Right cardiac atrium (tissue), 5 donors: ENCODE data around the gene LGI4. TPM values are rescaled to one million over a fixed set of nuclear protein-coding genes. Genes with fewer than 3 reads are reported as not detected.

Experiments used
- ATAC-seq, 2 donors: fragments of 200-7000 bp; cut with Tn5 transposase; one replicate each; pipeline versions ENCODE4 v1.8.0 to v1.9.1; 2020; ENCODE audit warnings: moderate library complexity in 2 of 2, mild to moderate bottlenecking in 1 of 2
- DNase-seq, 3 donors: peaks; one replicate each; pipeline ENCODE4 v3.0.0-alpha.2; 2020
- H3K27ac ChIP-seq: one replicate; pipeline ENCODE4 v1.5.1; 2013; ENCODE audit warnings: mild to moderate bottlenecking, low read length, control low read depth, moderate library complexity
- H3K27me3 ChIP-seq: one replicate; pipeline ENCODE4 v1.6.1; 2013; ENCODE audit not compliant: control insufficient read depth, insufficient read depth
- H3K4me1 ChIP-seq: one replicate; pipeline ENCODE4 v1.6.1; 2013; ENCODE audit warnings: low read length; ENCODE audit not compliant: control insufficient read depth, insufficient read depth
- H3K4me3 ChIP-seq: one replicate; pipeline ENCODE4 v1.5.1; 2013; ENCODE audit warnings: low read length, control low read depth
- H3K9me3 ChIP-seq: one replicate; pipeline ENCODE4 v1.6.1; 2013; ENCODE audit warnings: low read length; ENCODE audit not compliant: control insufficient read depth
- WGBS: extraction: QIAGEN DNeasy Blood & Tissue Kit; methylation state at CpG from one replicate; pipeline ENCODE4 v1.1.7; 2013; 5-methylcytosine and 5-hydroxymethylcytosine counted together
- intact Hi-C, 4 donors: fragments of 100-400 bp; cut with DNase I; formaldehyde crosslinking; loops; one replicate each; pipeline versions ENCODE4 v1.11.0 to v1.14.0; 2022 to 2023
- polyA plus RNA-seq: library from polyadenylated mRNA; stranded (reverse); fragments of 200-250 nt; gene quantifications from one replicate; pipeline ENCODE4 v1.2.3, GENCODE V29; 2013
- total RNA-seq, 4 donors: library from RNA; stranded (reverse); fragmentation: NEBNext Ultra II Directional; extraction: Animal tissue kit (Norgen Biotek cat#: 25700); gene quantifications; one replicate each; pipeline ENCODE4 v1.2.1, GENCODE V29; 2021
- donor health status: healthy with polysubstance abuse.
- donor health status: DM: no; HTN: yes; CAD: no.
- donor health status: DM: no; HTN: no; CAD: no.
- donor health status: DM: no; HTN: yes; CAD: no; lungs with severe emphysema.
- donor health status: DM: yes; HTN: yes; CAD: no.

Gene LGI4
- total and polyA plus RNA-seq, 5 donors, result 25.0 to 40.9 (median 35.6) TPM

GRCh38 chr19:35119578-35120155 lies 15.2 kb downstream of the LGI4 start:
- intact Hi-C loops, result no loop called here
- DNase-seq, result peak in 2 of 3 donors; percentile 19 to 29
- no peak overlapping the region for H3K4me3 ChIP-seq
- 67% methylated on average over 9 of the region's 9 CpGs for WGBS
- no peaks in the 10 kb centered on the region for H3K9me3 ChIP-seq
- no peak for ATAC-seq
- no peaks in the 10 kb centered on the region for H3K27me3 ChIP-seq
- peaks cover 4% of the 10 kb centered on the region for H3K4me1 ChIP-seq
- H3K27ac ChIP-seq, result no peak overlapping the region

GRCh38 chr19:35119091-35119490 lies 15.8 kb downstream of the LGI4 start:
- H3K4me1 ChIP-seq, result peaks cover 4% of the 10 kb centered on the region
- DNase-seq (peak in 2 of 3 donors; percentile 26 to 57), ATAC-seq (no peak)
- no peaks in the 10 kb centered on the region for H3K9me3 ChIP-seq
- peak overlapping the region; percentile 19 for H3K27ac ChIP-seq
- intact Hi-C loops, result no loop called here
- no peak overlapping the region for H3K4me3 ChIP-seq
- H3K27me3 ChIP-seq, result no peaks in the 10 kb centered on the region
- 55% methylated on average over 14 of the region's 14 CpGs for WGBS

- WGBS, result 76% methylated on average over 13 of the region's 13 CpGs
- Histone ChIP-seq H3K27ac (no peak overlapping the region), H3K4me1 (peaks cover under 1% of the 10 kb centered on the region), H3K4me3 (no peak overlapping the region), H3K9me3 (no peaks in the 10 kb centered on the region), H3K27me3 (no peaks in the 10 kb centered on the region)
- DNase-seq (peak in 2 of 3 donors; percentile 44 to 45), ATAC-seq (peak in 1 of 2 donors; percentile 6)
- intact Hi-C loops, result no loop called here
Observed at GRCh38 chr19:35118268-35119020, 16.4 kb downstream of the LGI4 start.

GRCh38 chr19:35117799-35118198 lies 17.1 kb downstream of the LGI4 start:
- ATAC-seq (no peak), DNase-seq (peak in 2 of 3 donors; percentile 27 to 37)
- H3K9me3 ChIP-seq, result no peaks in the 10 kb centered on the region
- no peaks in the 10 kb centered on the region for H3K27me3 ChIP-seq
- no peaks in the 10 kb centered on the region for H3K4me1 ChIP-seq
- intact Hi-C loops, result no loop called here
- H3K27ac ChIP-seq, result no peak overlapping the region
- no peak overlapping the region for H3K4me3 ChIP-seq
- WGBS, result 73% methylated on average over 11 of the region's 11 CpGs

GRCh38 chr19:35117116-35117515 lies 17.7 kb downstream of the LGI4 start:
- no peak overlapping the region for H3K27ac ChIP-seq
- no peak overlapping the region for H3K4me3 ChIP-seq
- intact Hi-C loops, result no loop called here
- no peaks in the 10 kb centered on the region for H3K4me1 ChIP-seq
- no peaks in the 10 kb centered on the region for H3K27me3 ChIP-seq
- DNase-seq (peak in 2 of 3 donors; percentile 3 to 13), ATAC-seq (no peak)
- WGBS, result 54% methylated on average over 8 of the region's 8 CpGs
- H3K9me3 ChIP-seq, result no peaks in the 10 kb centered on the region

GRCh38 chr19:35116072-35116801 lies 18.6 kb downstream of the LGI4 start:
- Histone ChIP-seq H3K4me1 (no peaks in the 10 kb centered on the region), H3K4me3 (no peak overlapping the region), H3K27me3 (no peaks in the 10 kb centered on the region), H3K27ac (no peak overlapping the region), H3K9me3 (no peaks in the 10 kb centered on the region)
- ATAC-seq, result no peak
- intact Hi-C loops, result no loop called here
- WGBS, result 84% methylated on average over 13 of the region's 13 CpGs
- peak in 2 of 3 donors; percentile 28 to 43 for DNase-seq

GRCh38 chr19:35115177-35115951 lies 19.5 kb downstream of the LGI4 start, which contains the start of gene FXYD3:
TSS of gene FXYD3 (plus strand) at chr19:35115823. CDS start at chr19:35119377, 3,554 bp downstream.
- Histone ChIP-seq H3K9me3 (no peaks in the 10 kb centered on the region), H3K4me1 (no peaks in the 10 kb centered on the region), H3K27ac (no peak within 1 kb of the TSS), H3K4me3 (peak within 1 kb of the TSS; percentile 26), H3K27me3 (no peaks in the 10 kb centered on the region)
- 58% methylated on average over 14 of the region's 14 CpGs for WGBS
- peak in 2 of 3 donors; percentile 64 to 78 for DNase-seq
- ATAC-seq, result peak; percentile 30 to 38
- intact Hi-C loops, result no loop called here

- ATAC-seq (peak; percentile 80 to 82), DNase-seq (peak; percentile 69 to 92 (median 90))
- intact Hi-C loops, result loop anchor here in 1 of 4 donors (1.0 kb wide), 1 partner anchor 21 kb away; the partner anchor contains the start of gene LGI4
- 9% methylated on average over 23 of the region's 23 CpGs for WGBS
- Histone ChIP-seq H3K9me3 (no peaks in the 10 kb centered on the region), H3K4me3 (peak overlapping the region; percentile 26), H3K4me1 (no peaks in the 10 kb centered on the region), H3K27ac (no peak overlapping the region), H3K27me3 (no peaks in the 10 kb centered on the region)
Observed at GRCh38 chr19:35114353-35115176, 20.3 kb downstream of the LGI4 start.

GRCh38 chr19:35112995-35113688 lies 21.7 kb downstream of the LGI4 start:
- Histone ChIP-seq H3K9me3 (no peaks in the 10 kb centered on the region), H3K4me3 (no peak overlapping the region), H3K27me3 (no peaks in the 10 kb centered on the region), H3K27ac (no peak overlapping the region), H3K4me1 (no peaks in the 10 kb centered on the region)
- 87% methylated on average over 15 of the region's 15 CpGs for WGBS
- intact Hi-C loops, result no loop called here
- peak in 2 of 3 donors; percentile 33 to 44 for DNase-seq
- no peak for ATAC-seq
